HG03135 (cell line): ENCODE measurements around the gene KIAA1586.

Source experiments
- ATAC-seq: cut with Tn5 transposase; IDR thresholded peaks from one replicate; pipeline ENCODE4 v1.9.1; 2021; ENCODE audit warnings: mild to moderate bottlenecking, moderate library complexity; ENCODE audit not compliant: unreplicated experiment

Gene KIAA1586

GRCh38 chr6:57097596-57097995 is 51.1 kb downstream of the KIAA1586 start:
- no peak for ATAC-seq

- no peak for ATAC-seq
Measured at GRCh38 chr6:57102976-57103375, 56.5 kb downstream of the KIAA1586 start.

- no peak for ATAC-seq
Measured at GRCh38 chr6:57104336-57104735, 57.8 kb downstream of the KIAA1586 start.
